Measurements from ENCODE around the gene LINGO4. TPM values are rescaled to one million over a fixed set of nuclear protein-coding genes. Genes with fewer than 3 reads are reported as not detected.

The LINGO4 gene
- total and polyA plus RNA-seq, 4 donors, result 0.05 to 0.40 (median 0.12) TPM; not detected in 1

DNA sequence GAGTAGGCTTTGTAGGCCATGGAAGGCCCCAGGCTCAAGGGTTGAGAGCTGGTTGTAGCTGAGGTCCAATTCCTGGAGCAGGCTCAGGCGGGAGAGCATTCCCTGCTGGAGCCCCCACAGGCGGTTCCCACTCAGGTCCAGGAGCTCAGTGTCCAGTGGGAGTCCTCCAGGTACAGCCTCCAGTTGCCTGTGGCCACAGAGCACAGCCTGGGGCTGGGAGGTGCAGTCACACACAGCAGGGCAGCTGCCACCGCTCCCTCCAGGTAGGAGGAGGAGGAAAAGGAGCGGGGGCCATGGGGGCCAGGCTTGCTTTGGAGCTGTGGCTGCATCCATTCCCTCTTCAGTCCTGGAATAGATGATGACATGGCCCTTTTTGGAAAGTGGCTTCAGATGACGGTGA, 2.8 kb downstream of the LINGO4 start:
- no peak for ATAC-seq (ENCODE audit: insufficient read depth, low FRiP score)
- H3K9me3 ChIP-seq (ENCODE audit: control insufficient read depth in 4 of 4, insufficient read depth in 3 of 4, low read length in 3 of 4), result no peaks in the 10 kb centered on the region
- WGBS, 2 donors, result 91 to 96% methylated on average over 5 of the region's 5 CpGs
- no peak for DNase-seq
- H3K9ac ChIP-seq (ENCODE audit: insufficient read depth in 1 of 2, low read length in 2 of 2), result no peak overlapping the region
- TF ChIP-seq CTCF (IDR thresholded peaks at IDR 0.05; ENCODE audit: control extremely low read depth, extremely low read depth), result no peak
- no peak overlapping the region for H3K27ac ChIP-seq (ENCODE audit: low read depth in 1 of 2, low read length in 1 of 2)
- no peaks in the 10 kb centered on the region for H3K4me1 ChIP-seq (ENCODE audit: control insufficient read depth in 5 of 5, insufficient read depth in 5 of 5, low read length in 5 of 5)
- H3K36me3 ChIP-seq (ENCODE audit: control insufficient read depth in 4 of 4, insufficient read depth in 4 of 4, low read length in 4 of 4), result peaks cover 0 to 2% (median 0%) of the 10 kb centered on the region in 4 donors
- H3K4me3 ChIP-seq, result no peak overlapping the region
- H3K27me3 ChIP-seq (ENCODE audit: control insufficient read depth in 3 of 3, insufficient read depth in 3 of 3, low read length in 2 of 3), result peaks cover 0 to 20% (median 4%) of the 10 kb centered on the region in 3 donors

DNA sequence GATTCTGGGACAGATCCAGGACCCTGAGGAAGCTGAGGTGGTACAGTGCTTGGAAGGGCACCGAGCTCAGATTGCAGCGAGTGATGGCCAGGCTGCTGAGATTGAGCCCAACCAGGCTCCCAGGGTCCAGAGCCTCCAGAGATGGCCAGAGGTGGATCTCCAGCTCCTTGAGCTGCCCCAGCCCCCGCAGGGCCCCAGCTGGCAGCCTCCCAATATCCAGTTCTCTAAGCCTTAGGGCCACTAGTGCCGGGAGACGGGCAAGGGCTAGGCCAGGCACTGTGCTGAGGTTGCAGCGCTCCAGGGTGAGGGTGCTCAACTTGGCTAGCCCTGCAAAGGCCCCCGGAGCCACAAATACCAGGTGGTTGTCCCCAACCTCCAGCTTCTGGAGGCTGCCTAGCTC, 3.4 kb downstream of the LINGO4 start:
- Histone ChIP-seq H3K4me1 (ENCODE audit: control insufficient read depth in 5 of 5, insufficient read depth in 5 of 5, low read length in 5 of 5) (no peaks in the 10 kb centered on the region), H3K9me3 (ENCODE audit: control insufficient read depth in 4 of 4, insufficient read depth in 3 of 4, low read length in 3 of 4) (no peaks in the 10 kb centered on the region), H3K36me3 (ENCODE audit: control insufficient read depth in 4 of 4, insufficient read depth in 4 of 4, low read length in 4 of 4) (no peaks in the 10 kb centered on the region), H3K27me3 (ENCODE audit: control insufficient read depth in 3 of 3, insufficient read depth in 3 of 3, low read length in 2 of 3) (peaks cover 0 to 20% (median 4%) of the 10 kb centered on the region in 3 donors), H3K27ac (ENCODE audit: low read depth in 1 of 2, low read length in 1 of 2) (no peak overlapping the region), H3K4me3 (no peak overlapping the region), H3K9ac (ENCODE audit: insufficient read depth in 1 of 2, low read length in 2 of 2) (no peak overlapping the region)
- no peak for DNase-seq
- ATAC-seq (ENCODE audit: insufficient read depth, low FRiP score), result no peak
- no peak for TF ChIP-seq CTCF (IDR thresholded peaks at IDR 0.05; ENCODE audit: control extremely low read depth, extremely low read depth)
- WGBS, 2 donors, result 86 to 91% methylated on average over 7 of the region's 7 CpGs

GRCh38 chr1:151801310-151801820, 3.9 kb downstream of the LINGO4 start:
- ATAC-seq (ENCODE audit: insufficient read depth, low FRiP score), result no peak
- 94 to 97% methylated on average over 12 of the region's 12 CpGs for WGBS, 2 donors
- no peak overlapping the region for H3K4me3 ChIP-seq

More at GRCh38 chr1:151801310-151801820, 3.9 kb downstream of the LINGO4 start:
- TF ChIP-seq CTCF (IDR thresholded peaks at IDR 0.05; ENCODE audit: control extremely low read depth, extremely low read depth), result no peak
- Histone ChIP-seq H3K9me3 (ENCODE audit: control insufficient read depth in 4 of 4, insufficient read depth in 3 of 4, low read length in 3 of 4) (no peaks in the 10 kb centered on the region), H3K27ac (ENCODE audit: low read depth in 1 of 2, low read length in 1 of 2) (no peak overlapping the region), H3K27me3 (ENCODE audit: control insufficient read depth in 3 of 3, insufficient read depth in 3 of 3, low read length in 2 of 3) (peaks cover 0 to 20% (median 4%) of the 10 kb centered on the region in 3 donors), H3K36me3 (ENCODE audit: control insufficient read depth in 4 of 4, insufficient read depth in 4 of 4, low read length in 4 of 4) (no peaks in the 10 kb centered on the region), H3K9ac (ENCODE audit: insufficient read depth in 1 of 2, low read length in 2 of 2) (no peak overlapping the region), H3K4me1 (ENCODE audit: control insufficient read depth in 5 of 5, insufficient read depth in 5 of 5, low read length in 5 of 5) (no peaks in the 10 kb centered on the region)
- DNase-seq, result no peak

All from lung (tissue), 12 donors.